Measurements from ENCODE around the gene KLHL29.

- TF ChIP-seq EZH2phosphoT487 (IDR thresholded peaks at IDR 0.05; ENCODE audit: insufficient read depth, low read depth) (no peak), EZH2 (IDR thresholded peaks at IDR 0.05; ENCODE audit: insufficient read depth, poor library complexity, severe bottlenecking) (no peak)
Measured at GRCh38 chr2:23520256-23520655, 135.3 kb downstream of the KLHL29 start.

Measured in GM23248 (cell line).